GM23338 (cell line): Measurements from ENCODE around the gene FAM78A. TPM values are rescaled to one million over a fixed set of nuclear protein-coding genes. Genes with fewer than 3 reads are reported as not detected.

Experiments used
- ATAC-seq: fragments of 200-7000 bp; cut with Tn5 transposase; 3 replicates; pipeline ENCODE4 v1.9.1; 2020
- DNase-seq: peaks from one replicate; pipeline ENCODE4 v3.0.0-alpha.2; 2015; ENCODE audit warnings: low spot score
- H2AFZ ChIP-seq: fragments of 200-600 bp; sonication (generic); 2 replicates; pipeline ENCODE4 v1.8.0; 2016; ENCODE audit warnings: antibody characterized with exemption, mild to moderate bottlenecking, moderate library complexity
- H3F3A ChIP-seq: fragments of 200-600 bp; sonication (generic); replicated peaks from 2 replicates; pipeline ENCODE4 v1.8.0; 2017; ENCODE audit warnings: antibody characterized with exemption, mixed run types, low read depth
- H3K27ac ChIP-seq: fragments of 200-600 bp; sonication (generic); 2 replicates; pipeline ENCODE4 v1.6.1; 2016; ENCODE audit warnings: low read depth
- H3K27me3 ChIP-seq: fragments of 200-600 bp; sonication (generic); 2 replicates; pipeline ENCODE4 v1.8.0; 2016; ENCODE audit warnings: mild to moderate bottlenecking, mixed run types, moderate library complexity; ENCODE audit not compliant: insufficient read depth
- H3K36me3 ChIP-seq: fragments of 200-600 bp; sonication (generic); 2 replicates; pipeline ENCODE4 v1.8.0; 2016; ENCODE audit warnings: mild to moderate bottlenecking; ENCODE audit not compliant: insufficient read depth
- H3K4me1 ChIP-seq: fragments of 200-600 bp; sonication (generic); 2 replicates; pipeline ENCODE4 v1.8.0; 2016; ENCODE audit warnings: mild to moderate bottlenecking, moderate library complexity; ENCODE audit not compliant: insufficient read depth
- H3K4me2 ChIP-seq: fragments of 200-600 bp; sonication (generic); 2 replicates; pipeline ENCODE4 v1.7.1; 2017; ENCODE audit warnings: mixed run types
- H3K4me3 ChIP-seq: fragments of 200-600 bp; sonication (generic); 2 replicates; pipeline ENCODE4 v1.6.1; 2016; ENCODE audit warnings: mixed run types
- H3K79me2 ChIP-seq: fragments of 200-600 bp; sonication (generic); replicated peaks from 2 replicates; pipeline ENCODE4 v1.8.0; 2017; ENCODE audit warnings: mild to moderate bottlenecking; ENCODE audit not compliant: insufficient read depth
- H3K9me2 ChIP-seq: fragments of 200-600 bp; sonication (generic); 2 replicates; pipeline ENCODE4 v1.8.0; 2017; ENCODE audit not compliant: insufficient read depth
- H4K20me1 ChIP-seq: fragments of 200-600 bp; sonication (generic); replicated peaks from 2 replicates; pipeline ENCODE4 v1.8.0; 2017; ENCODE audit warnings: mild to moderate bottlenecking; ENCODE audit not compliant: insufficient read depth
- H3K27ac Mint-ChIP-seq: 2 replicates; pipeline ENCODE4 v1.8.0; 2020; ENCODE audit warnings: inconsistent platforms, mild to moderate bottlenecking, moderate library complexity, mixed read lengths
- H3K27me3 Mint-ChIP-seq: 3 replicates; pipeline ENCODE4 v1.8.0; 2022; ENCODE audit warnings: low read depth, mild to moderate bottlenecking, moderate library complexity, mixed read lengths, inconsistent platforms; ENCODE audit not compliant: insufficient read depth, poor library complexity
- H3K36me3 Mint-ChIP-seq: 3 replicates; pipeline ENCODE4 v1.8.0; 2021; ENCODE audit warnings: low read depth, mild to moderate bottlenecking, inconsistent platforms, moderate library complexity, mixed read lengths
- H3K4me1 Mint-ChIP-seq: 3 replicates; pipeline ENCODE4 v1.8.0; 2020; ENCODE audit warnings: mild to moderate bottlenecking, inconsistent platforms, mixed read lengths
- H3K4me3 Mint-ChIP-seq: 3 replicates; pipeline ENCODE4 v1.8.0; 2021; ENCODE audit warnings: moderate library complexity, mild to moderate bottlenecking, inconsistent platforms, mixed read lengths
- H3K9me3 Mint-ChIP-seq: 3 replicates; pipeline ENCODE4 v1.8.0; 2020; ENCODE audit warnings: moderate library complexity, mild to moderate bottlenecking, inconsistent platforms, mixed read lengths
- CREB1 ChIP-seq: fragments of 250-450 bp; sonication (Bioruptor Pico); IDR thresholded peaks from 2 replicates; pipeline ENCODE4 v1.5.0; 2020; ENCODE audit warnings: low read depth, mild to moderate bottlenecking, moderate library complexity
- EZH2 ChIP-seq: fragments of 200-600 bp; sonication (generic); IDR thresholded peaks from one replicate; pipeline ENCODE4 v1.8.0; 2017; ENCODE audit warnings: antibody characterized with exemption, mild to moderate bottlenecking, low read depth; ENCODE audit not compliant: unreplicated experiment
- JUNB ChIP-seq: IDR thresholded peaks from one replicate; pipeline ENCODE4 v1.6.1; 2016; ENCODE audit warnings: antibody characterized with exemption; ENCODE audit not compliant: unreplicated experiment
- NANOG ChIP-seq: IDR thresholded peaks from 2 replicates; pipeline ENCODE4 v1.6.1; 2016; ENCODE audit warnings: antibody characterized with exemption, borderline replicate concordance
- POLR2AphosphoS5 ChIP-seq: IDR thresholded peaks from 2 replicates; pipeline ENCODE4 v1.6.1; 2016; ENCODE audit warnings: antibody characterized with exemption, low read depth
- ZNF114 ChIP-seq: fragments of 250-450 bp; sonication (Bioruptor Pico); IDR thresholded peaks from 2 replicates; pipeline ENCODE4 v1.5.0; 2020; ENCODE audit warnings: mild to moderate bottlenecking, moderate library complexity
- ZNF331 ChIP-seq: fragments of 250-450 bp; sonication (Bioruptor Pico); IDR thresholded peaks from 2 replicates; pipeline ENCODE4 v1.5.0; 2020; ENCODE audit warnings: low read depth, mild to moderate bottlenecking, moderate library complexity
- ZNF462 ChIP-seq: fragments of 250-450 bp; sonication (Bioruptor Pico); IDR thresholded peaks from 2 replicates; pipeline ENCODE4 v1.5.0; 2020; ENCODE audit warnings: mild to moderate bottlenecking, moderate library complexity
- polyA plus RNA-seq: library from polyadenylated mRNA; unstranded; fragments of >200 nt; fragmentation: Nextera tagmentation; extraction: Ambion mirVana; gene quantifications from 2 replicates; pipeline ENCODE4 v1.2.1, GENCODE V29; 2016
- total RNA-seq: library from RNA; depleted of rRNA; stranded (reverse); fragments of >200 nt; shearing (Covaris generic); gene quantifications from 2 replicates; pipeline ENCODE4 v1.2.3, GENCODE V29; 2014
- TF ChIP-seq, protein P1 (sequence below): IDR thresholded peaks from one replicate; pipeline ENCODE4 v1.6.1; 2018; ENCODE audit warnings: antibody characterized with exemption; ENCODE audit not compliant: unreplicated experiment
- TF ChIP-seq, protein P2 (sequence below): IDR thresholded peaks from 2 replicates; pipeline ENCODE4 v1.6.1; 2016; ENCODE audit warnings: antibody characterized with exemption

FAM78A gene
- total and polyA plus RNA-seq, 2 experiments from 2014 or later: 0.57 to 2.1 TPM

DNA sequence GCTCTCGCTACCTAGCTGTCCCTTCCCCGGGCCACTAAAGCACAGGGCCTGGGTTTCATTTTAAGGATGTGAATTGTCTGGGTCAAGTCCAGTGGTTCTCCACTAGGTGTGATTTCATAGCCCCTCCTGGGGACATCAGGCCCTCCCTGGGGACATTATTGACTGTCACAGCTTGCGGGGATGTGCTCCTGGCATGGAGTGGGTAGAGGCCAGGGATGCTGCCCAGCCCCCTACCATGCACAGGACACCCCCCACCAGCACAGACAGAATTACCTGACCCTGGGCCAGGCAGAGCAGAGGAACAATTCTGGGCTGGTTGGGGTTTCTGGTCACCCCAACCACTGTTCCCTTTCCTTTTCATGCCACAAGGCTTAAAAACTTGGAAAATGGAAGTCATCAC lies 4.1 kb downstream of the FAM78A start:
- Histone ChIP-seq H4K20me1 (no peaks in the 10 kb centered on the region), H3K9me2 (no peaks in the 10 kb centered on the region), H2AFZ (no peak overlapping the region), H3K27ac (no peak overlapping the region), H3K27me3 (peaks cover 18% of the 10 kb centered on the region), H3K4me3 (no peak overlapping the region), H3K36me3 (no peaks in the 10 kb centered on the region), H3K79me2 (no peaks in the 10 kb centered on the region), H3F3A (peaks cover 14% of the 10 kb centered on the region; the same call in 1 of the 2 replicates), H3K4me2 (no peak overlapping the region), H3K4me1 (peaks cover 12% of the 10 kb centered on the region; the same call in 1 of the 2 replicates)
- ATAC-seq (no peak), DNase-seq (no peak)
- Mint-ChIP-seq H3K4me3 (no peak overlapping the region), H3K27ac (no peak overlapping the region), H3K36me3 (no peaks in the 10 kb centered on the region), H3K9me3 (no peaks in the 10 kb centered on the region), H3K4me1 (peaks cover 37% of the 10 kb centered on the region), H3K27me3 (peaks cover 17% of the 10 kb centered on the region)
- TF ChIP-seq, protein P1, sequence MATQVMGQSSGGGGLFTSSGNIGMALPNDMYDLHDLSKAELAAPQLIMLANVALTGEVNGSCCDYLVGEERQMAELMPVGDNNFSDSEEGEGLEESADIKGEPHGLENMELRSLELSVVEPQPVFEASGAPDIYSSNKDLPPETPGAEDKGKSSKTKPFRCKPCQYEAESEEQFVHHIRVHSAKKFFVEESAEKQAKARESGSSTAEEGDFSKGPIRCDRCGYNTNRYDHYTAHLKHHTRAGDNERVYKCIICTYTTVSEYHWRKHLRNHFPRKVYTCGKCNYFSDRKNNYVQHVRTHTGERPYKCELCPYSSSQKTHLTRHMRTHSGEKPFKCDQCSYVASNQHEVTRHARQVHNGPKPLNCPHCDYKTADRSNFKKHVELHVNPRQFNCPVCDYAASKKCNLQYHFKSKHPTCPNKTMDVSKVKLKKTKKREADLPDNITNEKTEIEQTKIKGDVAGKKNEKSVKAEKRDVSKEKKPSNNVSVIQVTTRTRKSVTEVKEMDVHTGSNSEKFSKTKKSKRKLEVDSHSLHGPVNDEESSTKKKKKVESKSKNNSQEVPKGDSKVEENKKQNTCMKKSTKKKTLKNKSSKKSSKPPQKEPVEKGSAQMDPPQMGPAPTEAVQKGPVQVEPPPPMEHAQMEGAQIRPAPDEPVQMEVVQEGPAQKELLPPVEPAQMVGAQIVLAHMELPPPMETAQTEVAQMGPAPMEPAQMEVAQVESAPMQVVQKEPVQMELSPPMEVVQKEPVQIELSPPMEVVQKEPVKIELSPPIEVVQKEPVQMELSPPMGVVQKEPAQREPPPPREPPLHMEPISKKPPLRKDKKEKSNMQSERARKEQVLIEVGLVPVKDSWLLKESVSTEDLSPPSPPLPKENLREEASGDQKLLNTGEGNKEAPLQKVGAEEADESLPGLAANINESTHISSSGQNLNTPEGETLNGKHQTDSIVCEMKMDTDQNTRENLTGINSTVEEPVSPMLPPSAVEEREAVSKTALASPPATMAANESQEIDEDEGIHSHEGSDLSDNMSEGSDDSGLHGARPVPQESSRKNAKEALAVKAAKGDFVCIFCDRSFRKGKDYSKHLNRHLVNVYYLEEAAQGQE: no peak
- no peak for TF ChIP-seq CREB1
- TF ChIP-seq ZNF331 (CRISPR knock-in tag): no peak
- TF ChIP-seq, protein P2, sequence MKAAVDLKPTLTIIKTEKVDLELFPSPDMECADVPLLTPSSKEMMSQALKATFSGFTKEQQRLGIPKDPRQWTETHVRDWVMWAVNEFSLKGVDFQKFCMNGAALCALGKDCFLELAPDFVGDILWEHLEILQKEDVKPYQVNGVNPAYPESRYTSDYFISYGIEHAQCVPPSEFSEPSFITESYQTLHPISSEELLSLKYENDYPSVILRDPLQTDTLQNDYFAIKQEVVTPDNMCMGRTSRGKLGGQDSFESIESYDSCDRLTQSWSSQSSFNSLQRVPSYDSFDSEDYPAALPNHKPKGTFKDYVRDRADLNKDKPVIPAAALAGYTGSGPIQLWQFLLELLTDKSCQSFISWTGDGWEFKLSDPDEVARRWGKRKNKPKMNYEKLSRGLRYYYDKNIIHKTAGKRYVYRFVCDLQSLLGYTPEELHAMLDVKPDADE: no peak
- TF ChIP-seq NANOG: no peak
- TF ChIP-seq POLR2AphosphoS5: no peak
- no peak for TF ChIP-seq ZNF462
- no peak for TF ChIP-seq EZH2
- no peak for TF ChIP-seq JUNB
- no peak for TF ChIP-seq ZNF114 (CRISPR knock-in tag)
